ENCODE data around the gene IFITM10.
"Not testable (repeated sequence)": the region's sequence is repeated elsewhere in the genome, so short reads cannot be mapped to it uniquely, and the experiment has no call there.

IFITM10 gene

DNA sequence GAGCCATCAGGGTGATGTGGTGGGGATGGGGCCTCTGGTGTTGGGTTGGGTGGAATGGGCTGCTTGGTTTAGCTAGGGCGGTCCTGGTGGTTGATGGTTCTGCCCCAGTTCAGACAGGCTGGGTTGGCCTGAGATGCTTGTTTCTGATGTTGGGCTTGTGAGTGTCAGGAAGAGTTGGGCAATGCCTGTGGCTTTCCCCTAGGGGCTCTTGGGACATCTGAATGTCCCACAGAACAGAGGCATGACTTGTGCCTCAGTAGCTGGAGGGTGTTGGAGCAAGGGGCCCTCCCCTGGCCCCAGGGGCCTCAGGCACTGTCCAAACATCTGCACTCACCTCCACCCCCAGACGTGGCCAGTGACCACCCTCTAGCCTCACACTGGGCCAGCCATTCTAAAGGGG is 27.3 kb upstream of the IFITM10 start:
- DNase-seq = no peak

DNA sequence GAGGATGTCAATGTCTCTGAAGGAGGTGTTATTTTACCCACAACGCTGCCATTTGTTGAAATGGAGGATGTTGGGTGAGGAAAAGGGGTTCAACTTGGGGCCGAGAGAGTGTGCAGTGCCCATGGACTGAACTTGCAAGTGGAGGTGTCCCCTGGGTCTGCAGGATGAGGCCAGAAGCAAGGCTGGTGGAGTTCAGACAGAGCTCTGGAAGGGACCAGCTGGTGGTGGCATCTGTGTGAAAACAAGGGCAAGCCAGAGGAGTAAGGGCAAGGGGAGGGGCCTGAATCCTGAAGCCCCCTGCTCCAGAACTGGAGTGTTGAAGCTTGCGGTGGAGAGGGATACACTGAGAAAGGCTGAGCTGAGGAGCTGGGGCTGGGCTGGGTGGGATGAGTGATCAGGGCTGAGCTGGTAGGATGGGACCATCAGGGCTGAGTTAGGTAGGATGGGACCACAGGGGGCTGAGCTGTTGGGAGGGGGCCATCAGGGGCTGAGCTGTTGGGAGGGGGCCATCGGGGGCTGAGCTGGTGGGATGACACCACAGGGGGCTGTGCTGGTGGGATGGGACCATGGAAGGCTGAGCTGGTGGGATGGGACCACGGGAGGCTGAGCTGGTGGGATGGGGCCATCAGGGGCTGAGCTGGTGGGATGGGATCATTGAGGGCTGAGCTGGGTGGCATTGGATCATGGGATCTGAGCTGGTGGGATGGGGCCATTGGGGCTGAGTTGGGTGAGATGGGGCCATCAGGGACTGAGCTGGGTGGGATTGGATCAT is 26.7 kb upstream of the IFITM10 start:
- DNase-seq = no peak

DNA sequence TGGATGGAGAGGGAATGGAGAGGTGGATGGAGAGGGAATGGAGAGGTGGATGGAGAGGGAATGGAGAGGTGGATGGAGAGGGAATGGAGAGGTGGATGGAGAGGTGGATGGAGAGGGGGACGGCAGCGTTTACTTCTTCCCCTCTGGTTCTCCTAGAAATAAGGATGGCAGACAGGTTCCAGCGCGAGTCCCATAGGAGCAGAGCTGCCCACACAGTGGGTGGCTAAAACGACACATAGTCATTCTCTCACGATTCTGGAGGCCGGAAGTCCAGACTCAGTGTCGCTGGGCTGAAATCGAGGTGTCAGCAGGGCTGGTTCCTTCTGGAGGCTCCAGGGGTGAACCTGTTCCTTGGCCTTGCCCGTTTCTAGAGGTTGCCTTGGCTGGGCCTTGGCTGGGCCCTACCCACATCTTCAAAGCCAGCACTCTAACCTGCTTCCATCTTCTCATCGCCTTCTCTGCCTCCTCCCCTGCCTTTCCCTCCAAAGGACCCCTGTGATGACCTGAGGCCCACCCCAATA is 26.0 kb upstream of the IFITM10 start:
- no peak for DNase-seq

DNA sequence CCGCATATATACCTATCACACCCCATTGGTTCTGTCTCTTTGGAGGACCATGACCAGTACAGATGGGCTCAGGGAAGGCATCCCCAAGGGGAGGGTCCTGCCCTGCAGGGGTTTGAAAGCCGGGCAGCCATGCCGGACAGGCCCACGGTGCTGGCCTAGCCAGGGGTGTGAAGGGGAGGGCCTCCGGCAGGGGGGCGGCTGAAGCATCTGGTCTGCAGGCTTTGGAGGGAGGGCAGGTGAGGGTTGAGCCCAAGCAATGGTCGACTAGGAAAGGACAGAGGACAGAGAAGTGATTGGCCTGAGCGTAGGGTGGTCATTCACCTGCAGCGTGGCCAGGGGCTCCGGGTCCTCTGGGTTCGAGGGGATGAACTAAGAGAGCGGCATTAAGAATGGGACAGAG is 24.5 kb upstream of the IFITM10 start:
- no peak for DNase-seq

DNA sequence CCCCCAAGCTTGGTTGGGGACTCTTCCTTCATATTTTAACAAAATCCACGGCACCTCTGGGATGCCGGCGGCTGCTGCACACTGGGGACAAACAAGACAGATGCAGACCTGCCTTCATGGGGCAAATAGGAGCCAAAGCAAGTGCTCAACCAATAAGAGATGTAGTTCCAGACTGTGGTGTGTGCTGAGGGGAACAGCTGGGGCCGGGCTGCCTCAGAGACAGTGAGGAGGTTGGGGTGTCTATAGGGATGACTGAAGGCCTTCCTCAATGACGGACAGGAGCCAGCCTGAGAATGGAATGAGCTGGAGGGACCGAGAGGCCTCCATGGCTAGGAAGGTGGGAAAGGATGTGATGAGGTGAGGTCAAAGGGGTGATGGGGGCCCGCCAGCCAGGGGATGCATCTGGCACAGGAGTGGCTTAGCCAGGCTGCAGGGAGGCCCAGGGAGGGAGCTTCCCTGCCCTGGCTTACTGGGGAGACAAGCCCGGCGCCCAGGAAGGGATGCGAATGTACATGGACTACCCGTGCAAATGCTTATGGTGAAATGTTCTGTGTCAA is 23.7 kb upstream of the IFITM10 start:
- no peak for DNase-seq

DNA sequence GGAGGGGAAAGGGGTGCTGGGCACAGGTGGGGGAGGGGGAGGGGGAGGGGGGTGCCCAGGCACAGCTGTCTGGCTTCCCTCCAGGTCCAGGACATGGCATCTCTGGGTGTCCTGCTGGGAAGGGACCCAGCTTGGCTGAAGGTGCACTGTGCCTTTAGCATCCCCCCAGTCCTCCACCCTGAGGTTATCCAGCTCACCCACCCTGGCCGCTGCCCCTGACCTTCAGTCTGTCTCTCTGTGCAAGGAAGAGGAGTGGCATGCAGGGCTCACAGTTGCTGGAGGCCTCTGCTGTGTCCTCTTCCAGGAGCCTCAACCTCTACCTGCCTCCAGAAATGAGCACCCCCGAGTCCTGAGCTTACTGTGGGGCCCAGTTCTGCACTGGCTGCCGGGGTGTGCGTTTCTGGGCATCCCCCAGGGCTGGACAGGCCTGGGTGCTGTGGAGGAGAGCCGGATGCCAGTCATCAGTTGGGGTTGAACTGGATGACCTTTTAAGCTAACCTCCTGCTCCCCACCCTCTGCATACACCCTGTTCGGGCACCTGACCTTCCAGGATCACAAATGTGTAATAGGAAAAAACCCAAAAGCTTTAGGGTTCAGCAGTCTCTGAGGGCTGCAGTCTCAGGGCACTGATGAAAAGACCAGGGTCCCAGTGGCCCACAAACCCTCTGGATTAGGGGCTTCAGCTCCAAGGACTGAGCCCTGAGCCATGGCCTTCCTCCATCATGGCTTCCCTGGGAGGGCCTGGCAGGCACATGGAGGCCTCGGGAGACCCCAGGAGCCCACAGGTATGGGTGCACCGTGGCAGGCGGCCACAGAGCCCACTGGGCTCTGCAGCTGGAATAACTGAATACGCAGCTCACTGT is 23.0 kb upstream of the IFITM10 start:
- no peak for DNase-seq

DNA sequence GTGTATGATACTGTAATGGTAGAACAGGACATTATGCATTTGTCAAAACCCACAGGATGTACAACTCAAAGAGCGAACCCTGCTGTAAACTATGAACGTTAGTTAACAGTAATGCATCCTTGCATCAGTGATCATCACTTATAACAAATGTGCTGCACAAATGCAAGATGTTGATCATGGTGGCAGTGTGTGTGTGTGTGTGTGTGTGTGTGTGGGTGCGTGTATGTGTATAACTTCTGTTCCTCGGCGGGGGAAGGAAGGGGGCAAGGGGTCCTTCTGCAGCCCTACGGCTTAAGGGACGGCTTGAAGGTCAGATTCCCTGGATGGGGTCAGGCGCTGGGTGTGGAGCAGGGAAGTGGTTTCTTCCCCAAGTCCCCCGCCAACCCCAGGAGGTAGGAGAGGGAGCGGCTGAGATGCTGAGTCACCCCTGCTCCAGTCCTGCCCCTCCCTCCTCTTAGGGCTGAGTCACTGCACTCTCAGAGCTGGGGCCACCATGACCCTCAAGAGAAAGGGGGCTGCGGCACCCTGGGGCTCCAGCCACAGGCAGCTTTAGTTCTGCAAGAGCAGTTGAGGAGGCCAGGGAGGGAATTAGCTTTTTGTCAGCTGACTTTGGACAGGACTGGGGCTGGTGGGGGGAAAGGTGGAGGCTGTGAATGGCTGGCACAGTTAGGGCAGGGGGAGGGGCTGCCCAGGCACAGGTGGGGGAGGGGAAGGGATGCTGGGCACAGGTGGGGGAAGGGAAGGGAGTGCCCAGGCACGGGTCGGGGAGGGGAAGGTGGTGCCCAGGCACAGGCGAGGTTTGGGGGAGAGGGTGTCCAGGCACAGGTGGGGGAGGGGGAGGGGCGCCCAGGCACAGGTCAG is 22.1 kb upstream of the IFITM10 start:
- no peak for DNase-seq

DNA sequence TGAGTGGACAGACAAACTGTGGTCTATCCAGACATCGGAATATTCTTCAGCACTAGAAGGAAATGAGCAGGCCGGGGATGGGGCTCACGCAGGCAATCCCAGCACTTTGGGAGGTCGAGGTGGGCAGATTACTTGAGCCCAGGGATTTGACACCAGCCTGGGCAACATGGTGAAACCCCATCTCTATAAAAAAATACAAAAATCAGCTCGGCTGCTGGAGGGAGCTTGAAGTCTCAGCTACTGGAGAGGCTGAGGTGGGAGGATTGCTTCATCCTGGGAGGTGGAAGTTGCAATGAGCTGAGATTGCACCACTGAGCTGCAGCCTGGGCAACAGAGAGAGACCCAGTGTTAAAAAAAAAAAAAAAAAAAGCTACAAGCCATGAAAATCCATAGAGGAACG is 21.3 kb upstream of the IFITM10 start:
- no peak for DNase-seq

DNA sequence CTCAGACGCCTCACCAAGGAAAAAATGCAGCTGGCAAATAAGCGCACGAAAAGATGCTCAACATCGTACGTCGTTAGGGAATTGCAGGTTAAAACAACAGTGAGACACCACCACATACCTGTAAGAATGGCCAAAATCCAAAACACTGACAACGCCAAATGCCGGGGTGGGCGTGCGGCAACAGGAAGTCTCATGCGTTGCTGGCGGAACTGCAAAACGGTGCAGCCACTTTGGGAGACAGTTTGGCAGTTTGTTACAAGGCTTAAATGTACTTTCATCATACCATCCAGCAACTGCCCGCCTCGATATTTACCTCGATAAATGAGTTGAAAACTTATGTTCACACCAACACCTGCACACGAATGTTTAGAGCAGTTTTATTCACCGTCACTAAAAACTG is 20.9 kb upstream of the IFITM10 start:
- DNase-seq = no peak

DNA sequence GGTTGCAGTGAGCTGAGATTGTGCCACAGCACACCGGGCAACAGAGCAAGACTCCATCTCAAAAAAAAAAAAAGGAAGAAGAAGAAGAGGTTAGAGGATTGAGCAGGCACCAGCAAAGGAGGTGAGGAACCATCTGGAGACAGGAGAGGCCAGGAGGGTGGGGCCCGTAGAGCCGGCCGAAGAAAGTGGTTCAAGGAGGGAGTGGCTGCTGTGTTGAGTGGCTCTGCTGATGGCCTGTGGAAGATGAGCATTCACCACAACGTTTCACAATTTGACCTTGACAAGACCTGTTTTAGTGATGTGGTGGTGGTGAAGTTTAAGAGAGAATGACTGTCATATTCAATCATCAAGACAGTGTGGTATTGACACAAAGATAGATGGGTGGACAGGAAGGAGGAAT is 20.1 kb upstream of the IFITM10 start:
- no peak for DNase-seq

DNA sequence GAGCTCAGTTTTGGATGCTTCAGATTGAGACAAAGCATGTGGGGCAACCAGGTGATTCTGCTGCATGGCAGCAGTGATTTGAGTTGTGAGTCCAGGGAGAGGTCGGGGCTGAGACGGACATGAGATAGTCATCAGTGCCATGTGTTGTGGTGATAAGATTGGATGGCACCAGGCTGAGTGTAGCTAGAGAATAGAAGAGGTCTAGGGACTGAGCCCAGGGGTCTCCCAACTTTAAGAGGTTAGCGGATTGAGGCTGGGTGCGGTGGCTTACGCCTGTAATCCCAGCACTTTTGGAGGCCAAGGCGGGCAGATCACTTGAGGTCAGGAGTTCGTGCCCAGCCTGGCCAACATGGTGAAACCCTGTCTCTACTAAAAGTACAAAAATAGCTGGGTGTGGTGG is 19.7 kb upstream of the IFITM10 start:
- DNase-seq = no peak

DNA sequence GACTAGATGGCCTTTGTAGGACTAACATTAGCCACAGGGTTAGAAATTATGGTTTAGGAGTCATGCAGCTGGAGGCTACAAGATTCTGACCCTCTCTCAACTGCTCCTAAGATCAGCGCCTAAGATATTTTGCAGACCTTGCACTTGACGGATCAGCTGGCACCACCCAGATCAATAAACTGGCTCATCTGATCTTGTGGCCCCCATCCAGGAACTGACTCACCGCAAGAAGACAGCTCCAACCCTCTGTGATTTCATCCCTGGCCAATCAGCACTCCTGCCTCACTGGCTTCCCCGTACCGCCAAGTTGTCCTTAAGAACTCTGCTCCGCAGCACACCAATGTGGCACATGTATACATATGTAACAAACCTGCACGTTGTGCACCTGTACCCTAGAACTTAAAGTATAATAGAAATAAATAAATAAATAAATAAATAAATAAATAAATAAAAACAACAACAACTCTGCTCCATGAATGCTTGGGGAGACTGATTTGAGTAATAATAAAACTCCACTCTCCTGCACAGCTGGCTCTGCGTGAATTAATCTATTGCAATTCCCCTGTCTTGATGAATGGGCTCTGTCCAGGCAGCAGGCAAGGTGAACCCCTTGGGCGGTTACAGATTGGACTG is 19.0 kb upstream of the IFITM10 start:
- not testable (repeated sequence) for DNase-seq

DNA sequence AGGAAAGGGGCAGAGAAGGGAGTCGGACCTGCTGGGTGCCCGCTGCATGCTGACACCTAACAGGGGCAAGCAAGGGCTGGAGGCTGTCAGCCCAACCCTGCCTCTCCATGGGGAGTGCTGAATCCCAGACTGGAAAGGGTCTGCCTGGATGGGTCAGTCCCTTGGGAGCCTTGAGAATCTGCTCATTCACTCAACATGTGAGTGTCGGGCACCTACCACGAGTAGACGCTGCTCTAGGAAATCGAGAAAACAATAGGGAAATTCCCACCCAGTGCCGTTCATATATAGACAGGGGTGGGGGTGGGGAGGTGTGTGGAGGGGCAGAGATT is 17.7 kb upstream of the IFITM10 start:
- DNase-seq = no peak

DNA sequence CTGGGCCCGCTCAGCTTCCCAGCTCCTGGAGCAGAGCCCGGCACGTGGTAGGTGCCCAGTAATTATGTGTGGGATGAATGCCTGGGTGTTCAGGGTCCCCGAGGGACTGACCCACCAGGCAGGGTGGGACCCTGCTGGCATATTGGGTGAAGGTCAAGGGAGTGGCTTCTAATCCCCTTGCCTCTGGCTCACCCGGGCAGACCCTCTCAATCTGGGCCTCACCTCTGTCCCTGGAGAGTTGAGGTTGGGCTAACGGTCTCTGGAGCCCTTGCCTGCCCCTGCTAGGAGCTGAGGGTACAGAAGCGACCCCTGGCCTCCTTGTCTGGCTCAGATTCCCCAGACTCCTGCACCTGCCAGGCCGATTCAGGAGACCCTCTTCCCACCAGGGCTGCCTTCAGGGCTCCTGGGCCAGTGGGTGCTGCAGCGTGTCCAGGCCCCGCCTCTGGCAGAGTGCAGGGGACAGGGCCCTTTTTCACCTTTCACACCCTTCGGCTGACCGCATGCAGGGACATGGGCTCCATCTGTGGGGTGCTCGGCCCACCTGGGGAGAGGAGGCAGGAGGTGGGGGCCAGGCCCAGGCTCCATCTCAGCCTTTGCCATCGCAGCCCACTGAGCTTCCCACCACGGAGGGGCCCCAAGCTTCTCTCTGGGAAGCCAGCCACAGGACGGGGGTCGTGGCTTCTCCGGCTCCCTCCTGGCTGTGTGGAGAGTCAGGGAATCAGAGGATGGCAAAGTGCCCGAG is 17.2 kb upstream of the IFITM10 start:
- DNase-seq = no peak

DNA sequence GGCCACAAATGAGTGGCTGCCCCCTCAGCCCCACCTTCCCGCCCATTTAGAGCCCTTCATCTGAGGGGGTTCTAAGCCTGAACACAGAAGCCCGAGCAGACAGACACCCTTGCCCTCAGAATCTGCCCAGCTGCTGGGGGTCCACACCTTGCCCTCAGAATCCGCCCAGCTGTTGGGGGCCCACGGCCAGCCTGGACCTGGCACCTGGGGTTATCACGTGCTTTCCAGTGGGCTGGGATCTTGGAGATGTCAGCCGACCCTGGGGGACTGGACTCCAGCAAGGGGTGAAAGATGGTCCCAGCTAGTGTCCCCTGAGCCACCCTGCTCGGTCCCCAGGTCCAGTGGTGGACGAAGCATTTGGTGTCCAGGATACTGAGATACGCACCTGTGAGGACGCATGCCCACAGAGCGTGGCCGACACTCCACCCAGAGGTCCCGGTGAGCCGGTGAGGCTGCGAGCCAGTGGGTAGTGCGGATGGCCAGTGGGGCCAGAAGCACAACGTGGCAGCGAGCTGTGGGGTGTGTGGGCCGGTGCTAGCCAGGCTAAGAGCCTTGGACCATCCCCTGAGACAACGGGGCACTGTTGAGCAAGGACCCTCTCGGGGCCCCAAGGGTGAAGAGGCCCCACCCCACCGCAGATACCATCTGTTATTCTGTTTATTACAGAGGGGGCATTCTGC is 16.5 kb upstream of the IFITM10 start:
- DNase-seq = no peak

DNA sequence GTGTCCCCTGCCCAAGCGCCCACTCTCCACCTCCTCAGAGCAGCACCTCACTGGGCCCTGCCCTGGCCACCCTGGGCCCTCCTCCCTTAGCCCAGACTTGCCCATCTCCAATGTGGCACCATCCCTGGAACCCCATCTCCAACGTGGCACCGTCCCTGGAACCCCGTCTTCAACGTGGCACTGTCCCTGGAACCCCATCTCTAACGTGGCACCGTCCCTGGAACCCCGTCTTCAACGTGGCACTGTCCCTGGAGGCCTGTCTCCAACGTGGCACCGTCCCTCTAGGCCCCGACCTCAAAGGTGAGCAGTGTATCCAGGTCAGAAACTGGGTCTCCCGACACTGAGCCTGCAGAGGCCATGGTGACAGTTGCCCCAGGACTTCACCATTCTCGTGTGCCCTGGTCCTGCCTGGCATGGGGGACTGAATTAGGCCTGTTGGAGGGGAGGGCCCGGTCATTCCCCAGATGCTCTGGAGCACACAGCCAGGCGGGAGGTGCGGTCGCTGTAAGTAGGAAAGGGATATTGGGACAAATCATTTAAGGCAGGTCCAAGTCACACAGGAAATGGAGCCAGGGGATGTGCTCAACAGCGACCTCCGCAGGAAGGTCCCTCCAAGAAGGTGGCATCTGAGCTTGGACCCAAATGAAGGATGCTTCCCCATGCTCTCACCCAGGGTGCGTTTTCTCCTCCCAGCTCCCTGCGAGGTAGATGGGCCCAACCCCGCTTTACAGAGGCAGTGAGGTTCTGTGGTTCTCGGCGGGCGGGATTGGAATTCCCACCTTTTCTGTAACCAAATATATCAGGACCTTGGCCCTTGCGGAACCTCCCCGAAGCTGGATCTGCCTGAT is 15.7 kb upstream of the IFITM10 start:
- DNase-seq = no peak

DNA sequence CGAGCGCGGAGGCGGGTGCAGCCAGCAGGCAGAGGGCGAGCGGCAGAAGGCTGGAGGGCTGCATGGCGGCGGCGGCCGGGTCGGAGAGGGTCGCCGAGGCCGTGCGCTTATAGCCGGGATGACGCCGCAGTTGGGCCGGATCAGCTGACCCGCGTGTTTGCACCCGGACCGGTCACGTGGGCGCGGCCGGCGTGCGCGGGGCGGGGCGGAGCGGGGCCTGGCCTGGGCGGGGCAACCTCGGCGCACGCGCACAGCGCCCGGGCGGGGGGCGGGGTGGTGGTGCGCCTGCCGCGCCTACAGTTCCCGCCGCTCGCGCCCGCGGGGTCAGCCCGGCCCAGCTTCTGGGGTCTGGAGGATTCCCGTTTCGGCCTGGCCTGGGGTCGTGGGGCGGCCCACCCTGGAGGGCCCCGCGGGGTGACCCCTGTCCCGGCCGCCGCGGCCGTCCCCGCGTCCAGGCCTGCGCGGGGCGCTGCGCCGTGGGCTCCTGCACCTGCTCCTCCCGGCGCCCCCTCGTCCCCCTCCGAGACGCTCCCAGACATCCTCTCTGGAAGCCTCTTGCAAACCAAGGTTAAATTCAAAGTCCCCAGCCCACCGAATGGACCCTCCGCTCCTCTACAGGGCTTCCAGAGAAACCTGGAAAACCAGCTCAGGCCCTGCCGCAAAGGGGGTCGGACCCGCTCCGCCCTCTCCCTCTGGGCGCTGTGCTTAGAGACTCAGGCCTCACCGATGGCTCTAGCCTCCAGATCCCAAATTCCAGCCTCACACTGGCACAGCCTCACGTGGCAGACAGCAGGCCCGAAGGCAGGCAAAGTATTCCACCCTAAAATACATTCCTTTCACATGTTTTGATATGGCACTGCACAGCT is 13.6 kb upstream of the IFITM10 start, which contains the start of gene CTSD:
TSS of gene CTSD (minus strand) at position 132 of the 866 bp plus-strand sequence. CDS start at position 64, 68 bp downstream.
- peak; percentile 76 for DNase-seq

DNA sequence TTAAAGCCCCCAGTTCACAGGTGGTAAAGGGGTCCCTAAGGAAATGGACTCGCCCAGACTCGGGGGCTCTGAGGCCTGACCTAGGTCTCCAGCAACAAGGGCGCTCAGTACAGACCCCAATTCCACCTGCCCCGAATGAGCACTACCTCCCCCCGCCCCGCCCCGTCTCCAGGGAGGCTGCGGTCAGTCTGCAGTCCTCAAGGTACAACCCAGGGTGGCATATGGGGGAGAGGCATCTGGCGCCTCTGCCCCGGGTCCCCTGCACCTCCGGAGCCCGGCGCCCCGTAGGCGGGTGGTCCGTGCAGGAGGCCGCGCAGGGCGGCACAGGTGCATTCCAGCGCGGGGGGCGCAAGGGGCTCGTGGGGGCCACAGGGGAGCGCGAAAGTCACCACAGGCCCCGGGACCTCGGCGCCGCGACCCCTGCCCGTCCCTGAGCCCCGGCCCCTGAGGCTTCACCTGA is 13.0 kb upstream of the IFITM10 start:
- DNase-seq = no peak
